Measurements from ENCODE around the gene AHI1. TPM values are rescaled to one million over a fixed set of nuclear protein-coding genes. Genes with fewer than 3 reads are reported as not detected.

Gene AHI1
- total and polyA plus RNA-seq, 2 experiments from 2014 or later: 14.8 to 21.5 TPM

DNA sequence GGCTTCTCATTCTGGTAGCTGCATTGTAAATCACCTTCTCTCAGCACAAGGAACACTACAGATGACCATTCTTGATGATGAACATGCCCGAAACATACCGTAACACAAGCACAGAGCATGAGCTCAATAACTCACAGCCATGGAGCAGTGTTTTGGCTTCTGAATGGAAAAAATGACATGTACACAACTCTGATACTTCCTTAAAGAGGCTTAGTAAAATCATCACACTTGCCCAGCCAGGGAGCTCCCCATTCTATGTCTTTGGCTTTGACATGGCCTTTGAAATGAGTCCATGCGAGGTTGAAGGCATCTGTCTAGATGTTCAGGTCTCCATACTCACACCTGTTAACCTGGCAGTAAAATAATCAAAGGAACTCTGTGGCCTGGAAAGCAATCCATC is 228.8 kb downstream of the AHI1 start:
- no peak overlapping the region for H3K27ac ChIP-seq
- no peak overlapping the region for H2AFZ ChIP-seq
- TF ChIP-seq, protein P1, sequence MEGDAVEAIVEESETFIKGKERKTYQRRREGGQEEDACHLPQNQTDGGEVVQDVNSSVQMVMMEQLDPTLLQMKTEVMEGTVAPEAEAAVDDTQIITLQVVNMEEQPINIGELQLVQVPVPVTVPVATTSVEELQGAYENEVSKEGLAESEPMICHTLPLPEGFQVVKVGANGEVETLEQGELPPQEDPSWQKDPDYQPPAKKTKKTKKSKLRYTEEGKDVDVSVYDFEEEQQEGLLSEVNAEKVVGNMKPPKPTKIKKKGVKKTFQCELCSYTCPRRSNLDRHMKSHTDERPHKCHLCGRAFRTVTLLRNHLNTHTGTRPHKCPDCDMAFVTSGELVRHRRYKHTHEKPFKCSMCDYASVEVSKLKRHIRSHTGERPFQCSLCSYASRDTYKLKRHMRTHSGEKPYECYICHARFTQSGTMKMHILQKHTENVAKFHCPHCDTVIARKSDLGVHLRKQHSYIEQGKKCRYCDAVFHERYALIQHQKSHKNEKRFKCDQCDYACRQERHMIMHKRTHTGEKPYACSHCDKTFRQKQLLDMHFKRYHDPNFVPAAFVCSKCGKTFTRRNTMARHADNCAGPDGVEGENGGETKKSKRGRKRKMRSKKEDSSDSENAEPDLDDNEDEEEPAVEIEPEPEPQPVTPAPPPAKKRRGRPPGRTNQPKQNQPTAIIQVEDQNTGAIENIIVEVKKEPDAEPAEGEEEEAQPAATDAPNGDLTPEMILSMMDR (IDR thresholded peaks at IDR 0.05; ENCODE audit: poor library complexity): no peak
- TF ChIP-seq EZH2phosphoT487 (IDR thresholded peaks at IDR 0.05; ENCODE audit: low read depth, severe bottlenecking, unreplicated experiment) (no peak), EZH2 (IDR thresholded peaks at IDR 0.05; ENCODE audit: borderline replicate concordance) (no peak)
- H4K20me1 ChIP-seq (ENCODE audit: insufficient read depth, poor library complexity, severe bottlenecking): no peaks in the 10 kb centered on the region
- H3K4me3 ChIP-seq: no peak overlapping the region
- no peaks in the 10 kb centered on the region for H3K27me3 ChIP-seq
- no peaks in the 10 kb centered on the region for H3K79me2 ChIP-seq
- H3K36me3 ChIP-seq (replicated peaks; ENCODE audit: insufficient read depth, low read depth): no peaks in the 10 kb centered on the region
- no peak for DNase-seq (ENCODE audit: low spot score)
- H3K4me2 ChIP-seq: no peak overlapping the region
- no peaks in the 10 kb centered on the region for H3K9me3 ChIP-seq (ENCODE audit: low read depth)
- H3K9me2 ChIP-seq (replicated peaks; ENCODE audit: insufficient read depth): no peaks in the 10 kb centered on the region
- WGBS (ENCODE audit: low lambda C conversion rate, missing lambda C conversion rate): 99% methylated on average over 3 of the region's 3 CpGs
- H3K4me1 ChIP-seq (ENCODE audit: insufficient read depth): peaks cover 5% of the 10 kb centered on the region

DNA sequence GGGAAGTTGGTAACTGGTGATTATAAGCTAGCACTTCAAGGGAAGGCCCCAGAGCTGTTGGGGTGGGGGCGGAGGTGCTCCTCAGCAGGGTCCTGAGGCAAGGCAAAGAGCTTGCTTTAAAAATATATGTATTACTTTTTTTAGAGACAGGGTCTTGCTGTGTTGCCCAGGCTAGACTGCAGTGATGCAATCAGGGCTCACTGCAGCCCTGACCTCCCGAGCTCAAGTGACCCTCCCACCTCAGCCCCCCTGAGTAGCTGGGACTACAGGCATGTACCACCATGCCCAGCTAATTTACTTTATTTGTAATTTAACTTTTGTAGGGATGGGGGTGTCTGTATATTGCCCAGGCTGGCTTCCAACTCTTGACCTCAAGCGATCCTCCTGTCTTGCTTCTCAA is 229.3 kb downstream of the AHI1 start:
- H3K4me1 ChIP-seq (ENCODE audit: insufficient read depth): peaks cover 5% of the 10 kb centered on the region
- 89% methylated on average over 3 of the region's 3 CpGs for WGBS (ENCODE audit: low lambda C conversion rate, missing lambda C conversion rate)
- no peaks in the 10 kb centered on the region for H3K27me3 ChIP-seq
- H3K36me3 ChIP-seq (replicated peaks; ENCODE audit: insufficient read depth, low read depth): no peaks in the 10 kb centered on the region
- no peak overlapping the region for H3K27ac ChIP-seq
- H3K4me2 ChIP-seq: no peak overlapping the region
- no peaks in the 10 kb centered on the region for H3K9me3 ChIP-seq (ENCODE audit: low read depth)
- H3K4me3 ChIP-seq: no peak overlapping the region
- no peaks in the 10 kb centered on the region for H3K79me2 ChIP-seq
- DNase-seq (ENCODE audit: low spot score): no peak
- TF ChIP-seq, protein P1 (IDR thresholded peaks at IDR 0.05; ENCODE audit: poor library complexity): no peak
- TF ChIP-seq EZH2phosphoT487 (IDR thresholded peaks at IDR 0.05; ENCODE audit: low read depth, severe bottlenecking, unreplicated experiment) (no peak), EZH2 (IDR thresholded peaks at IDR 0.05; ENCODE audit: borderline replicate concordance) (no peak)
- no peak overlapping the region for H2AFZ ChIP-seq
- H4K20me1 ChIP-seq (ENCODE audit: insufficient read depth, poor library complexity, severe bottlenecking): no peaks in the 10 kb centered on the region
- no peaks in the 10 kb centered on the region for H3K9me2 ChIP-seq (replicated peaks; ENCODE audit: insufficient read depth)

DNA sequence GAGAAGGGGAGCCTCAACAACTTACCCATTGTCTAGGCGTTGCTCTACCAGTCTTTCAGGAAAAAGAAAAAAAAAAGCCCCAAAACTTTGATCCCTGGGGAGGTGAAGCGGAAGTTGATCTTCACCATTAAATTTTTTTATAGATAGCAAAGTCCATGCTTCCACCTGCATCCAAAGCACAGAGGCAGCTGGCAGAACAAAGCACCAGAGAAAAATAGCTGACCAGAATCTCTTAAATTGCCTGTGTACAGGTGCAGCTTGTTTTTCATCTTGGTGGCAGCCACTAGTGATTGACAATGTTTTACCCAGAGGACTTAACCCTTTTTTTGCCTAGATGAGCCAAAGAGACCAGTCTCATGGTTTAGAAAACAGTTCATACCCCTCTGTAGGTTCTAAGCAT is 230.5 kb downstream of the AHI1 start:
- no peak overlapping the region for H3K4me3 ChIP-seq
- H3K4me1 ChIP-seq (ENCODE audit: insufficient read depth): peaks cover 5% of the 10 kb centered on the region
- H2AFZ ChIP-seq: no peak overlapping the region
- no peak overlapping the region for H3K4me2 ChIP-seq
- H3K27me3 ChIP-seq: no peaks in the 10 kb centered on the region
- H3K9me3 ChIP-seq (ENCODE audit: low read depth): no peaks in the 10 kb centered on the region
- peak overlapping the region; percentile 44 for H3K27ac ChIP-seq
- TF ChIP-seq, protein P1 (IDR thresholded peaks at IDR 0.05; ENCODE audit: poor library complexity): no peak
- 61% methylated on average over 2 of the region's 2 CpGs for WGBS (ENCODE audit: low lambda C conversion rate, missing lambda C conversion rate)
- DNase-seq (ENCODE audit: low spot score): peak; percentile 18
- no peaks in the 10 kb centered on the region for H3K79me2 ChIP-seq
- no peaks in the 10 kb centered on the region for H3K36me3 ChIP-seq (replicated peaks; ENCODE audit: insufficient read depth, low read depth)
- no peaks in the 10 kb centered on the region for H4K20me1 ChIP-seq (ENCODE audit: insufficient read depth, poor library complexity, severe bottlenecking)
- H3K9me2 ChIP-seq (replicated peaks; ENCODE audit: insufficient read depth): no peaks in the 10 kb centered on the region

DNA sequence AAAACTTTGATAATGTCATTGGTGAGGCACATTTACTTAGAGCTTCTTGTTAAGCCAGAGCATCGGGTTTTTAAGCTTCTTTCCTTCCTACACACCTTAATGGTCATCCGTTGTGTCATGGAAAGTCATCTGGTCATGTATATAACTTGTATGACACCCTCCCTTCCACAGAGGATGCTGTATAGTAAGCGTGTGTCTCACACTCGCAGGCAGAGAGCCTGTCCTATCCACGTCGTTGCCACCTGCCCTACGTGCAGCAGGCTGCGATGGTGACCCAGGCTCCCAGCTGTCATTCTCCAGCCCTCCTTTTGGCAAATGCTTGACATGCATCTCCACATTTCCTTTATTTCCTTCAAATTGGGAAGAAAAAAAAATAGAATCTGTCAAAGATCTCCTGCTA is 230.9 kb downstream of the AHI1 start:
- WGBS (ENCODE audit: low lambda C conversion rate, missing lambda C conversion rate): 79% methylated on average over 8 of the region's 8 CpGs
- H2AFZ ChIP-seq: no peak overlapping the region
- H4K20me1 ChIP-seq (ENCODE audit: insufficient read depth, poor library complexity, severe bottlenecking): no peaks in the 10 kb centered on the region
- H3K79me2 ChIP-seq: no peaks in the 10 kb centered on the region
- peaks cover 5% of the 10 kb centered on the region for H3K4me1 ChIP-seq (ENCODE audit: insufficient read depth)
- no peak for TF ChIP-seq EZH2 (IDR thresholded peaks at IDR 0.05; ENCODE audit: borderline replicate concordance)
- TF ChIP-seq, protein P1 (IDR thresholded peaks at IDR 0.05; ENCODE audit: poor library complexity): no peak
- no peak for TF ChIP-seq EZH2phosphoT487 (IDR thresholded peaks at IDR 0.05; ENCODE audit: low read depth, severe bottlenecking, unreplicated experiment)
- H3K27me3 ChIP-seq: no peaks in the 10 kb centered on the region
- no peak overlapping the region for H3K4me2 ChIP-seq
- H3K9me3 ChIP-seq (ENCODE audit: low read depth): no peaks in the 10 kb centered on the region
- peak overlapping the region; percentile 34 for H3K27ac ChIP-seq
- H3K4me3 ChIP-seq: no peak overlapping the region
- H3K9me2 ChIP-seq (replicated peaks; ENCODE audit: insufficient read depth): no peaks in the 10 kb centered on the region
- H3K36me3 ChIP-seq (replicated peaks; ENCODE audit: insufficient read depth, low read depth): no peaks in the 10 kb centered on the region
- DNase-seq (ENCODE audit: low spot score): no peak

All from hepatocyte (in vitro differentiated cells).